HepG2 (cell line): ENCODE data around the gene RGS10. TPM values are rescaled to one million over a fixed set of nuclear protein-coding genes. Genes with fewer than 3 reads are reported as not detected.

ENCODE experiments used
- ATAC-seq: fragments of 200-7000 bp; cut with Tn5 transposase; 3 replicates; pipeline ENCODE4 v1.9.1; 2020; ENCODE audit warnings: mild to moderate bottlenecking, moderate library complexity
- BruUV-seq: library from RNA; stranded (reverse); fragments of 400-500 nt; replicated peaks from 2 replicates; lab custom pipeline; 2021; lab: Mats Ljungman, UMichigan
- CTCF ChIA-PET: fragments of 300-600 bp; formaldehyde crosslinking; extraction: SDS; loops from one replicate; lab custom pipeline; 2021; ENCODE audit warnings: low total read pairs, inconsistent platforms, low intra/inter-chr PET ratio; lab: Yijun Ruan, JAX
- POLR2A ChIA-PET: fragments of 350-600 bp; sonication (Branson Sonifier 250); formaldehyde crosslinking; loops from one replicate; lab custom pipeline; 2020; ENCODE audit warnings: antibody characterized with exemption, inconsistent platforms; lab: Yijun Ruan, JAX
- DNase-seq: peaks from one replicate; pipeline ENCODE4 v3.0.0-alpha.2; 2015; ENCODE audit warnings: low spot score
- FAIRE-seq: peaks from 3 replicates; lab custom pipeline; 2011; peaks lifted over from hg19 to GRCh38; lab: Jason Lieb, UNC
- H2AFZ ChIP-seq: one replicate; pipeline ENCODE4 v1.6.1; 2011; ENCODE audit warnings: low read length, inconsistent platforms
- H3K27ac ChIP-seq: fragments of 300-600 bp; 3 replicates; pipeline ENCODE4 v1.8.0; 2011; ENCODE audit warnings: mixed run types, mild to moderate bottlenecking, mixed read lengths, low read length, inconsistent platforms; ENCODE audit not compliant: insufficient read depth; ENCODE audit errors: extremely low read length
- H3K27me3 ChIP-seq, 2 experiments: fragments of 200-600 bp in 1 of 2; 2 replicates in 1 of 2; 3 replicates in 1 of 2; pipeline versions ENCODE4 v1.6.0 to v1.8.0; 2011; ENCODE audit warnings: low read length in 2 of 2, mild to moderate bottlenecking in 2 of 2, moderate library complexity in 2 of 2, inconsistent platforms in 1 of 2; ENCODE audit not compliant: insufficient read depth in 2 of 2, control insufficient read depth in 1 of 2
- H3K36me3 ChIP-seq, 2 experiments: fragments of 200-600 bp in 1 of 2; replicated peaks in 1 of 2; 2 replicates in 1 of 2; 3 replicates in 1 of 2; pipeline versions ENCODE4 v1.5.1 to v1.8.0; 2011; ENCODE audit warnings: low read length in 2 of 2, inconsistent platforms in 1 of 2; ENCODE audit not compliant: insufficient read depth in 2 of 2, control insufficient read depth in 1 of 2
- H3K4me1 ChIP-seq: 2 replicates; pipeline ENCODE4 v1.5.1; 2012; ENCODE audit warnings: low read length, inconsistent platforms; ENCODE audit not compliant: insufficient read depth
- H3K4me2 ChIP-seq: 2 replicates; pipeline ENCODE4 v1.6.0; 2011; ENCODE audit warnings: low read depth, low read length, inconsistent platforms
- H3K4me3 ChIP-seq, 3 experiments: fragments of 200-600 bp in 1 of 3; sonication (generic), shearing (Covaris generic) in 1 of 3; replicated peaks in 1 of 3; 2 replicates each; pipeline ENCODE4 v1.5.1; 2011 to 2016; ENCODE audit warnings: low read length in 3 of 3, inconsistent platforms in 2 of 3, low read depth in 2 of 3, mild to moderate bottlenecking in 2 of 3, control low read depth in 1 of 3, mixed read lengths in 1 of 3; ENCODE audit not compliant: insufficient read depth in 1 of 3
- H3K79me2 ChIP-seq: one replicate; pipeline ENCODE4 v1.6.1; 2011; ENCODE audit warnings: low read length, inconsistent platforms; ENCODE audit not compliant: insufficient read depth
- H3K9ac ChIP-seq: 2 replicates; pipeline ENCODE4 v1.6.0; 2011; ENCODE audit warnings: mild to moderate bottlenecking, low read depth, low read length, inconsistent platforms; ENCODE audit not compliant: insufficient read depth
- H3K9me3 ChIP-seq: 2 replicates; pipeline ENCODE4 v1.5.1; 2012; ENCODE audit warnings: mild to moderate bottlenecking, low read length
- H4K20me1 ChIP-seq: 2 replicates; pipeline ENCODE4 v1.6.0; 2011; ENCODE audit warnings: inconsistent platforms, mild to moderate bottlenecking, low read length, moderate library complexity; ENCODE audit not compliant: insufficient read depth
- AHR ChIP-seq: IDR thresholded peaks from 2 replicates; pipeline ENCODE4 v1.6.1; 2018; ENCODE audit warnings: missing genetic modification reagents, missing compliant biosample characterization
- CHD4 ChIP-seq: fragments of 200-600 bp; sonication (generic); IDR thresholded peaks from 2 replicates; pipeline ENCODE4 v1.7.0; 2017; ENCODE audit warnings: mild to moderate bottlenecking, low read length, borderline replicate concordance
- FOXA1 ChIP-seq, 2 experiments: fragments of 450-650 bp in 1 of 2; sonication (generic) in 1 of 2; formaldehyde crosslinking in 1 of 2; IDR thresholded peaks; 2 replicates each; pipeline versions ENCODE4 v1.4.0 to v1.6.1; 2016 to 2020; ENCODE audit warnings: missing genetic modification reagents in 1 of 2
- MIER3 ChIP-seq: IDR thresholded peaks from 2 replicates; pipeline ENCODE4 v1.6.1; 2016; ENCODE audit warnings: missing compliant biosample characterization, borderline replicate concordance
- NR2F6 ChIP-seq, 2 experiments: IDR thresholded peaks; 2 replicates each; pipeline ENCODE4 v1.6.1; 2016; ENCODE audit warnings: antibody characterized with exemption in 1 of 2, mild to moderate bottlenecking in 1 of 2
- PHF21A ChIP-seq: sonication (generic); formaldehyde crosslinking; IDR thresholded peaks from 2 replicates; pipeline ENCODE4 v1.5.0; 2020; ENCODE audit warnings: mild to moderate bottlenecking, missing genetic modification reagents
- SNRNP70 ChIP-seq: fragments of 200-400 bp; formaldehyde crosslinking; IDR thresholded peaks from 2 replicates; pipeline ENCODE4 v1.6.1; 2017; ENCODE audit warnings: mild to moderate bottlenecking, low read depth, low read length, moderate library complexity
- SPEN ChIP-seq: sonication (generic); formaldehyde crosslinking; IDR thresholded peaks from 2 replicates; pipeline ENCODE4 v1.5.1; 2020; ENCODE audit warnings: low read depth, mild to moderate bottlenecking, missing genetic modification reagents
- SYNCRIP ChIP-seq: fragments of 200-400 bp; formaldehyde crosslinking; IDR thresholded peaks from 2 replicates; pipeline ENCODE4 v1.6.1; 2018; ENCODE audit warnings: mild to moderate bottlenecking, low read depth, low read length; ENCODE audit not compliant: insufficient read depth
- ZNF263 ChIP-seq: sonication (generic); formaldehyde crosslinking; IDR thresholded peaks from 2 replicates; pipeline ENCODE4 v1.4.0; 2020; ENCODE audit warnings: missing genetic modification reagents
- ZNF644 ChIP-seq: IDR thresholded peaks from 2 replicates; pipeline ENCODE4 v1.6.1; 2016; ENCODE audit warnings: low read depth
- ZNF709 ChIP-seq: sonication (generic); formaldehyde crosslinking; IDR thresholded peaks from 2 replicates; pipeline ENCODE4 v1.5.0; 2020; ENCODE audit warnings: mild to moderate bottlenecking, missing genetic modification reagents
- WGBS: methylation state at CpG from one replicate; pipeline ENCODE4 v1.1.6; 2017; ENCODE audit warnings: low lambda C conversion rate; 5-methylcytosine and 5-hydroxymethylcytosine counted together
- in situ Hi-C: cut with HindIII; loops from 2 replicates; pipeline ENCODE4 v1.10.0; 2017; ENCODE audit warnings: low pct_unique_long_range_greater_than_20kb; ENCODE audit not compliant: extremely low pct_ligation_motif_present
- intact Hi-C: fragments of 100-400 bp; cut with micrococcal nuclease; formaldehyde crosslinking; loops from one replicate; pipeline ENCODE4 v1.10.0; 2022; ENCODE audit not compliant: unreplicated experiment
- polyA plus RNA-seq, 8 experiments: library from polyadenylated mRNA; depleted of rRNA in 3 of 8; stranded (reverse) in 7 of 8; unstranded in 1 of 8; fragments of >200 nt; fragmentation: Illumina TruSeq in 4 of 8; extraction: Trizol in 4 of 8; gene quantifications; 2 replicates each; pipeline versions ENCODE4 v1.2.1 to v1.2.3, GENCODE V29; 2011 to 2016; ENCODE audit warnings: low read depth in 4 of 8, missing spikeins in 1 of 8, mixed read lengths in 1 of 8; ENCODE audit not compliant: insufficient read depth in 1 of 8
- total RNA-seq, 5 experiments: library from RNA; depleted of rRNA; stranded (reverse); fragments of >200 nt; fragmentation: Illumina TruSeq; extraction: Trizol; gene quantifications; 2 replicates each; pipeline ENCODE4 v1.2.3, GENCODE V29; 2016; ENCODE audit warnings: low read depth in 1 of 5
- TF ChIP-seq, protein P1 (sequence below): fragments of 450-650 bp; IDR thresholded peaks from 2 replicates; pipeline ENCODE4 v1.6.1; 2016

The RGS10 gene
- total and polyA plus RNA-seq, 2 of the 13 experiments (the other 11 are each of a cell fraction or from before 2014, with no cell fraction given), result 1.7 to 5.1 TPM

DNA sequence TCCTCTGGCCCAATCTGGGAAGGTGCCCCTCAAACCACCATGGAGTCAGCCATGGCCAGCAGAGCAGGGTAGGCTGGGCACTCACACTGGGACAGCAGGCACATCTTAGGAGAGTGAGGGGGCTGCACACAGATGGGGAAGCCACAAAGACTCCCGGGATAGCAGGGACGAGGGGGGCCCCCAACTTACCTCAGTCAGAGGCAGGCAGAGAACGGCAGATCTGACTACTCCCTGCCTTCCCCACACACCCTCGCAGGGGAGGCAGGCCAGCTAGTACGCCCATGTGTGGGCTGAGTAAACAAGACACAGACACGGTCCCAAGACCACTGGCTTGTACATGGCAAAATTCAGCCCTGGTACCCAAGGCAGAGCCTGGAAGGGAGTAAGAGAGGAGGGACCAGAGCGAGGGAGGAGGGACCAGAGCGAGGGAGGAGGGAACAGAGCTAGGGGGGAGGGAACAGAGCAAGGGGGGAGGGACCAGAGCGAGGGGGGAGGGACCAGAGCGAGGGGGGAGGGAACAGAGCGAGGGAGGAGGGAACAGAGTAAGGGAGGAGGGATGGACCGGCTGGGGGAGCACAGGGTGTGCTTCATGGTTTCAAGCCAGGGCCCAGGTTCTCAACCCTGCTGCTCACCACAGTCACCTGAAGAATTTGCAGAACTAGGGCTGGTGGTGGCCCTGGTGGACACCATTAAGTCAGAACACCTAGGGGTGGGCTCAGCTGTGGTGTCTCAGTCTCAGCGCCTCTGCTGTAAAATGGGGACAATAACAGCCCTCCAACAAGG is 73.8 kb downstream of the RGS10 start:
- H3K4me3 ChIP-seq, result no peak overlapping the region; a peak in 1 of 6 replicates
- H4K20me1 ChIP-seq, result no peaks in the 10 kb centered on the region
- H3K27me3 ChIP-seq, result peaks cover 1 to 41% of the 10 kb centered on the region in 2 experiments; a peak in 4 of 5 replicates
- no peak overlapping the region for H3K9ac ChIP-seq
- no TSS peak for BruUV-seq
- no peak overlapping the region for H2AFZ ChIP-seq
- no peak overlapping the region for H3K27ac ChIP-seq
- POLR2A ChIA-PET, result no interaction called here
- H3K36me3 ChIP-seq, result no peaks in the 10 kb centered on the region
- no peaks in the 10 kb centered on the region for H3K9me3 ChIP-seq
- H3K79me2 ChIP-seq, result no peaks in the 10 kb centered on the region
- no peak overlapping the region; the same call in 1 of the 2 replicates for H3K4me2 ChIP-seq
- no peaks in the 10 kb centered on the region for H3K4me1 ChIP-seq
- ATAC-seq (peak; percentile 32), FAIRE-seq (no peak), DNase-seq (no peak)
- CTCF ChIA-PET, result no interaction called here
- 16% methylated on average over 9 of the region's 13 CpGs for WGBS
- peak; percentile 70 for TF ChIP-seq ZNF263 (CRISPR knock-in tag)
- TF ChIP-seq SPEN (CRISPR knock-in tag), result no peak
- no peak for TF ChIP-seq NR2F6 (IDR thresholded peaks at IDR 0.05)
- no peak for TF ChIP-seq NR2F6 (CRISPR knock-in tag; IDR thresholded peaks at IDR 0.05)
- TF ChIP-seq FOXA1 (IDR thresholded peaks at IDR 0.05), result no peak
- TF ChIP-seq FOXA1 (CRISPR knock-in tag; IDR thresholded peaks at IDR 0.05), result 0 out of 2 replicates have a peak, but pooled peaks have one; percentile 15
- TF ChIP-seq, protein P1, sequence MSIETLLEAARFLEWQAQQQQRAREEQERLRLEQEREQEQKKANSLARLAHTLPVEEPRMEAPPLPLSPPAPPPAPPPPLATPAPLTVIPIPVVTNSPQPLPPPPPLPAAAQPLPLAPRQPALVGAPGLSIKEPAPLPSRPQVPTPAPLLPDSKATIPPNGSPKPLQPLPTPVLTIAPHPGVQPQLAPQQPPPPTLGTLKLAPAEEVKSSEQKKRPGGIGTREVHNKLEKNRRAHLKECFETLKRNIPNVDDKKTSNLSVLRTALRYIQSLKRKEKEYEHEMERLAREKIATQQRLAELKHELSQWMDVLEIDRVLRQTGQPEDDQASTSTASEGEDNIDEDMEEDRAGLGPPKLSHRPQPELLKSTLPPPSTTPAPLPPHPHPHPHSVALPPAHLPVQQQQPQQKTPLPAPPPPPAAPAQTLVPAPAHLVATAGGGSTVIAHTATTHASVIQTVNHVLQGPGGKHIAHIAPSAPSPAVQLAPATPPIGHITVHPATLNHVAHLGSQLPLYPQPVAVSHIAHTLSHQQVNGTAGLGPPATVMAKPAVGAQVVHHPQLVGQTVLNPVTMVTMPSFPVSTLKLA, result no peak
- intact Hi-C loops (no loop called here), in situ Hi-C loops (no loop called here)

DNA sequence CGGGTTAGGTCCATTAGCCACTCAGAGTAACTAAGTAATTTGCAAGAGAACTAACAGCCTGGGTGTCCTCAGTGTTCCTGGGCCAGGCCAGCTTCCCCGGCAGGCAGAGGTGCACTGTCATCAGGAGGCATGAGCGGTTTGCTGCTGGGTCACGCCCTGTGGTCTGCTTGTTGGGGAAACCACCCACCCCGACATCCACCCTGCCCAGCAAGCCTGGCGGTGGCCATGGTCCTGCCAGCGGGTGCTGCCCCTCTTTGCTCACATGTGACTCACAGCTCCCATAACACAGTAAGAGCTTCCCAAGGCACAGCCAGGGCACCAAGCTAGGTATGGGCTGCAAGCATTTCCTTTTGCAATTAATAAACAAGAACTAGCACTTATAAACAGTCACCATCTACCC is 75.9 kb downstream of the RGS10 start:
- intact Hi-C loops, result no loop called here
- ATAC-seq, result no peak
- no peaks in the 10 kb centered on the region for H3K36me3 ChIP-seq
- no peak overlapping the region for H3K4me3 ChIP-seq
- TF ChIP-seq CHD4 (no peak), MIER3 (CRISPR knock-in tag) (no peak), ZNF644 (CRISPR knock-in tag) (no peak), AHR (CRISPR knock-in tag) (no peak), PHF21A (no peak), SYNCRIP (no peak), SNRNP70 (no peak), ZNF709 (CRISPR knock-in tag) (no peak)
- DNase-seq, result no peak
- H3K4me2 ChIP-seq, result no peak overlapping the region
- H3K27ac ChIP-seq, result no peak overlapping the region
- in situ Hi-C loops, result no loop called here
- POLR2A ChIA-PET, result no interaction called here
- H3K79me2 ChIP-seq, result no peaks in the 10 kb centered on the region
- H4K20me1 ChIP-seq, result no peaks in the 10 kb centered on the region
- H2AFZ ChIP-seq, result no peak overlapping the region
- CTCF ChIA-PET, result no interaction called here
- H3K4me1 ChIP-seq, result peaks cover 12% of the 10 kb centered on the region
- FAIRE-seq, result no peak
- no peaks in the 10 kb centered on the region for H3K9me3 ChIP-seq
- H3K27me3 ChIP-seq, result peaks cover 0 to 39% of the 10 kb centered on the region in 2 experiments; a peak in 4 of 5 replicates
- 42% methylated on average over 2 of the region's 7 CpGs for WGBS
- BruUV-seq, result no TSS peak
- no peak overlapping the region for H3K9ac ChIP-seq
